Endothelial cell (in vitro differentiated cells): ENCODE data around the gene ZNHIT6. TPM values are rescaled to one million over a fixed set of nuclear protein-coding genes. Genes with fewer than 3 reads are reported as not detected.

Experiments used
- DNase-seq: peaks from one replicate; pipeline ENCODE4 v3.0.0; 2021; ENCODE audit warnings: low spot score
- H3K27ac Mint-ChIP-seq: one replicate; pipeline ENCODE4 v1.8.0; 2021; ENCODE audit warnings: mixed read lengths, inconsistent platforms; ENCODE audit not compliant: unreplicated experiment
- H3K27me3 Mint-ChIP-seq: one replicate; pipeline ENCODE4 v1.8.0; 2021; ENCODE audit warnings: mild to moderate bottlenecking, moderate library complexity, mixed read lengths, inconsistent platforms; ENCODE audit not compliant: unreplicated experiment
- H3K36me3 Mint-ChIP-seq: one replicate; pipeline ENCODE4 v1.8.0; 2021; ENCODE audit warnings: mild to moderate bottlenecking, low read depth, mixed read lengths, inconsistent platforms; ENCODE audit not compliant: unreplicated experiment
- H3K4me1 Mint-ChIP-seq: one replicate; pipeline ENCODE4 v1.8.0; 2021; ENCODE audit warnings: mild to moderate bottlenecking, mixed read lengths, inconsistent platforms; ENCODE audit not compliant: unreplicated experiment
- H3K4me3 Mint-ChIP-seq: one replicate; pipeline ENCODE4 v1.8.0; 2021; ENCODE audit warnings: mild to moderate bottlenecking, mixed read lengths, inconsistent platforms; ENCODE audit not compliant: unreplicated experiment
- H3K9me3 Mint-ChIP-seq: one replicate; pipeline ENCODE4 v1.8.0; 2021; ENCODE audit warnings: mixed read lengths, inconsistent platforms; ENCODE audit not compliant: unreplicated experiment
- long read RNA-seq: library from polyadenylated mRNA; unstranded; transcript quantifications from one replicate; pipeline ENCODE4 v2.0.0, GENCODE V29; 2020; ENCODE audit not compliant: unreplicated experiment
- total RNA-seq: library from RNA; stranded (reverse); fragmentation: NEBNext Ultra II Directional; extraction: Animal tissue kit (Norgen Biotek cat#: 25700); gene quantifications from one replicate; pipeline ENCODE4 v1.2.1, GENCODE V29; 2021; ENCODE audit not compliant: unreplicated experiment
- TF ChIP-seq, protein P1 (sequence below): fragments of 200-600 bp; sonication (generic); IDR thresholded peaks from one replicate; pipeline ENCODE4 v1.5.0; 2021; ENCODE audit warnings: antibody characterized with exemption; ENCODE audit not compliant: unreplicated experiment

The ZNHIT6 gene, protein sequence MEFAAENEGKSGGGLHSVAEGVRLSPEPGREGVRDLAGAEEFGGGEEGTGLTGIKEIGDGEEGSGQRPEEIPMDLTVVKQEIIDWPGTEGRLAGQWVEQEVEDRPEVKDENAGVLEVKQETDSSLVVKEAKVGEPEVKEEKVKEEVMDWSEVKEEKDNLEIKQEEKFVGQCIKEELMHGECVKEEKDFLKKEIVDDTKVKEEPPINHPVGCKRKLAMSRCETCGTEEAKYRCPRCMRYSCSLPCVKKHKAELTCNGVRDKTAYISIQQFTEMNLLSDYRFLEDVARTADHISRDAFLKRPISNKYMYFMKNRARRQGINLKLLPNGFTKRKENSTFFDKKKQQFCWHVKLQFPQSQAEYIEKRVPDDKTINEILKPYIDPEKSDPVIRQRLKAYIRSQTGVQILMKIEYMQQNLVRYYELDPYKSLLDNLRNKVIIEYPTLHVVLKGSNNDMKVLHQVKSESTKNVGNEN
- total RNA-seq, result 22.6 TPM
- long read RNA-seq, transcript ZNHIT6-201 (10 exons, 2,797 nt), result major isoform, 9 of 11 reads
- long read RNA-seq, partial matches to known transcripts, result 0 of 11 reads
- long read RNA-seq, other reads (novel, unspliced or antisense), result 2 of 11 reads

DNA sequence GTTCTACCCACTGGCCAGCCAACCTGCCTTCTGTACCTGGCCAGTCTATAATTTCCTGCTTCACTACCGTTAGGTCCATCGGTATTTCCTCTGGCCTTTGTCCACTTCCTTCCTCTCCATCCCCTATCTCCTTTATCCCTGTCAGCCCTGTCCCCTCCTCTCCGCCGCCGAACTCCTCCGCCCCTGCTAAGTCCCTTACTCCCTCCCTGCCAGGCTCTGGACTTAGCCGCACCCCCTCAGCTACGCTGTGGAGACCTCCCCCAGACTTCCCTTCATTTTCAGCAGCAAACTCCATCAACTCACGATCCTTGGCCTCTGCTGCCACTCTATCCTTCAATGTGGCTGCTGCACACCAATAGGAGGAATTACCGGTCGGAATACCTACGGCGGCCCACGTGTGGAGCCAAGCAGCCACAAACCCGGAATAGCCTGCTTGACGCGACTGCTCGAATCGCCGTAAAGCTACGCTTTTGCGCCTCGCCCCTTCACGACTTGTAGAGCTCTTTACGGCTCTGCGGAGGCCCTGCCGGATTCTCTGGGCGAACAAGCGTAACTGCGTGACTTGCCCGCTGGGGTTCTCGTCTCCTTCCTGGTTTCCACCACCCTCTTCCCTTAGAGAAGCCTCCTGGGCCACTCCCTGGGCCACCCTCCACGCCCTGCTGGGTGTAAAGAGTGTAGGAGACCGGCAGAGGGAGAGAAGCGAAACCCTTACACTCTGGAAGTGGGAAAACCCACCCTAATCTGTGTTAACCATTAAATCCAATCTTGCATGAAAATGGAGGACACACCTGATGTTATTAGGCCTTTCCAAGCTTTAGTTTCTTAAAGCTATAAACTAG, at the start of gene ZNHIT6:
Gene ZNHIT6 (minus strand): TSS at position 444 of the 839 bp plus-strand sequence. CDS start 149 bp downstream, at position 295.
- TF ChIP-seq, protein P1, sequence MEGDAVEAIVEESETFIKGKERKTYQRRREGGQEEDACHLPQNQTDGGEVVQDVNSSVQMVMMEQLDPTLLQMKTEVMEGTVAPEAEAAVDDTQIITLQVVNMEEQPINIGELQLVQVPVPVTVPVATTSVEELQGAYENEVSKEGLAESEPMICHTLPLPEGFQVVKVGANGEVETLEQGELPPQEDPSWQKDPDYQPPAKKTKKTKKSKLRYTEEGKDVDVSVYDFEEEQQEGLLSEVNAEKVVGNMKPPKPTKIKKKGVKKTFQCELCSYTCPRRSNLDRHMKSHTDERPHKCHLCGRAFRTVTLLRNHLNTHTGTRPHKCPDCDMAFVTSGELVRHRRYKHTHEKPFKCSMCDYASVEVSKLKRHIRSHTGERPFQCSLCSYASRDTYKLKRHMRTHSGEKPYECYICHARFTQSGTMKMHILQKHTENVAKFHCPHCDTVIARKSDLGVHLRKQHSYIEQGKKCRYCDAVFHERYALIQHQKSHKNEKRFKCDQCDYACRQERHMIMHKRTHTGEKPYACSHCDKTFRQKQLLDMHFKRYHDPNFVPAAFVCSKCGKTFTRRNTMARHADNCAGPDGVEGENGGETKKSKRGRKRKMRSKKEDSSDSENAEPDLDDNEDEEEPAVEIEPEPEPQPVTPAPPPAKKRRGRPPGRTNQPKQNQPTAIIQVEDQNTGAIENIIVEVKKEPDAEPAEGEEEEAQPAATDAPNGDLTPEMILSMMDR, result peak; percentile 28
- H3K4me1 Mint-ChIP-seq, result peaks cover 9% of the 10 kb centered on the region
- H3K9me3 Mint-ChIP-seq, result no peaks in the 10 kb centered on the region
- H3K27ac Mint-ChIP-seq, result no peak within 1 kb of the TSS
- peak; percentile 83 for DNase-seq
- H3K27me3 Mint-ChIP-seq, result peaks cover 1% of the 10 kb centered on the region
- peaks cover 11% of the 10 kb centered on the region for H3K36me3 Mint-ChIP-seq
- H3K4me3 Mint-ChIP-seq, result no peak within 1 kb of the TSS

DNA sequence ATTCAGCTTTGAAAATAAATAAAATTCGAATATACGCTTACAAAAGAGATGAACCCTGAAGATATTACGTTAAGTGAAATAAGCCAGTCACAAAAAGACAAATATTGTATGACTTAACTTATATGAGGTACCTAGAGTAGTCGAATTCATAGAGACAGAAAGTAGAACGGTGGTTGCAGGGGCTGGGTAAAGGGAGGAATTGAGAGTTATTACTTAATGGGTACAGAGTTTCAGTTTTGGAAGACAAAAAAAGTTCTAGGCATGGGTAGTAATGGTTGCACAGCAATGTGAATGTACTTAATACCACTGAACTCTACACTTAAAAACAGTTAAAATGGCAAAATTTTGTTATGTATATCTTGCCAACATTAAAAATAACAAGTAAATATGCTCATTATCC, 48.6 kb upstream of the ZNHIT6 start:
- Mint-ChIP-seq H3K27ac (no peak overlapping the region), H3K4me3 (no peak overlapping the region), H3K9me3 (no peaks in the 10 kb centered on the region), H3K27me3 (no peaks in the 10 kb centered on the region), H3K36me3 (no peaks in the 10 kb centered on the region), H3K4me1 (no peaks in the 10 kb centered on the region)
- TF ChIP-seq, protein P1, result no peak
- no peak for DNase-seq

DNA sequence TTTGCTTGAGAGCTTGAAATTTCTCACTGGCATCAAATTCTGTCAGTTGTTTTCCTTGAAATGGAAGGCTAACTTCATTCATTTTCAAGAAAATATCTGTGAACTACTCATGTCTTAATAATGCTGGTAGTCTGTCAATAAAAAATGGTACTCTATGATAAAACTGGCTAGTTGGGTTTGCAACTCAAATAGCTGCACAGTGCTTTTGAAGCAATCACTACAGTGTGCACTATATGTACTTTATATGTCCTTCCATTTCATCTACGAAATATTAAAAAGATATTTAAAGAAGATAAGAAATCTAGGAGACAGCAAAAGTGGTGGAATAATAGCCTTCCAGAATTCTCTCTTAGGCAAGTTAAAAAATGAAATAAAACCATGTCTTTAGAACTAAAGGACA, 39.9 kb upstream of the ZNHIT6 start:
- no peak overlapping the region for H3K4me3 Mint-ChIP-seq
- H3K27ac Mint-ChIP-seq, result no peak overlapping the region
- H3K4me1 Mint-ChIP-seq, result no peaks in the 10 kb centered on the region
- TF ChIP-seq, protein P1, result no peak
- no peak for DNase-seq
- H3K9me3 Mint-ChIP-seq, result no peaks in the 10 kb centered on the region
- no peaks in the 10 kb centered on the region for H3K27me3 Mint-ChIP-seq
- H3K36me3 Mint-ChIP-seq, result no peaks in the 10 kb centered on the region

DNA sequence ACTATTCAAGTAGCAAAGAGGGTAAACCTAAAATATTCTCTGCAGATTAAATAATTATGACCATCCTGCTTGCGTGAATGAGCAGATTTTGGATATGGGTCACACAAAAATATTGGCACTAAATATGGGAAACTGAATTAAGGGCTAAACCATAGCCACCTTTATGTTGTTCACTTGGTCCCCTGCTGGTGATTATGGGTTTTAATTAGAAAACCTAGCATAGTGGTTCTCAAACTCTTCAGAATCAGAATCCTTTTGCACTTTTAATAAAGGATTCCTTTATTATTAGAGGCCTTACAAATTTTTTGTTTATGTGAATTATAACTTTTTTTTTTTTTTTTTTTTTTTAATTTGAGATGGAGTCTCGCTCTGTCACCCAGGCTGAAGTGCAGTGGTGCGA, 38.5 kb upstream of the ZNHIT6 start:
- H3K27me3 Mint-ChIP-seq, result no peaks in the 10 kb centered on the region

More for the DNA sequence above, 38.5 kb upstream of the ZNHIT6 start:
- H3K4me1 Mint-ChIP-seq, result no peaks in the 10 kb centered on the region
- no peak overlapping the region for H3K27ac Mint-ChIP-seq
- TF ChIP-seq, protein P1, result no peak
- no peaks in the 10 kb centered on the region for H3K36me3 Mint-ChIP-seq
- H3K9me3 Mint-ChIP-seq, result no peaks in the 10 kb centered on the region
- DNase-seq, result no peak
- no peak overlapping the region for H3K4me3 Mint-ChIP-seq
